PC-3 (cell line): ENCODE measurements around the gene ADRA2A. TPM values are rescaled to one million over a fixed set of nuclear protein-coding genes. Genes with fewer than 3 reads are reported as not detected.

Experiments
- ATAC-seq: fragments of 200-7000 bp; cut with Tn5 transposase; 2 replicates; pipeline ENCODE4 v1.9.1; 2020; ENCODE audit warnings: mild to moderate bottlenecking, moderate library complexity
- BruUV-seq: library from RNA; stranded (reverse); fragments of 400-500 nt; replicated peaks from 2 replicates; lab custom pipeline; 2021; lab: Mats Ljungman, UMichigan
- CTCF ChIA-PET: fragments of 300-600 bp; sonication (Branson Sonifier 250); formaldehyde crosslinking; loops from one replicate; lab custom pipeline; 2022; ENCODE audit warnings: antibody characterized with exemption; lab: Charles Lee
- POLR2A ChIA-PET: fragments of 300-600 bp; sonication (Branson Sonifier 250); formaldehyde crosslinking; loops from one replicate; lab custom pipeline; 2022; ENCODE audit warnings: antibody characterized with exemption; ENCODE audit not compliant: unreplicated experiment; lab: Charles Lee
- DNase-seq: peaks from one replicate; pipeline ENCODE4 v3.0.0-alpha.2; 2015
- H2AFZ ChIP-seq: fragments of 300-600 bp; sonication (generic); 2 replicates; pipeline ENCODE4 v1.6.0; 2016; ENCODE audit warnings: antibody characterized with exemption, low read length
- H3F3A ChIP-seq: fragments of 300-600 bp; sonication (generic); one replicate; pipeline ENCODE4 v1.6.0; 2017; ENCODE audit warnings: antibody characterized with exemption, low read length, control low read depth, mild to moderate bottlenecking; ENCODE audit not compliant: unreplicated experiment
- H3K27ac ChIP-seq: fragments of 300-600 bp; sonication (generic); 2 replicates; pipeline ENCODE4 v1.5.1; 2016; ENCODE audit warnings: mild to moderate bottlenecking, low read length
- H3K27me3 ChIP-seq: fragments of 300-600 bp; sonication (generic); 2 replicates; pipeline ENCODE4 v1.6.1; 2016; ENCODE audit warnings: low read length, mixed read lengths
- H3K36me3 ChIP-seq: fragments of 300-600 bp; sonication (generic); 2 replicates; pipeline ENCODE4 v1.6.1; 2016; ENCODE audit warnings: low read depth, mixed run types, low read length, mixed read lengths
- H3K4me1 ChIP-seq: fragments of 300-600 bp; sonication (generic); 2 replicates; pipeline ENCODE4 v1.5.1; 2016; ENCODE audit warnings: low read length; ENCODE audit not compliant: insufficient read depth
- H3K4me2 ChIP-seq: fragments of 300-600 bp; sonication (generic); 2 replicates; pipeline ENCODE4 v1.6.0; 2016; ENCODE audit warnings: low read length
- H3K4me3 ChIP-seq: fragments of 300-600 bp; sonication (generic); 2 replicates; pipeline ENCODE4 v1.5.1; 2016; ENCODE audit warnings: mild to moderate bottlenecking, low read length, mixed read lengths
- H3K79me2 ChIP-seq: fragments of 300-600 bp; sonication (generic); 2 replicates; pipeline ENCODE4 v1.6.1; 2017; ENCODE audit warnings: low read length, mixed read lengths
- H3K9ac ChIP-seq: fragments of 300-600 bp; sonication (generic); 2 replicates; pipeline ENCODE4 v1.6.0; 2016; ENCODE audit warnings: mild to moderate bottlenecking, low read length
- H3K9me2 ChIP-seq: fragments of 300-600 bp; sonication (generic); replicated peaks from 2 replicates; pipeline ENCODE4 v1.6.1; 2016; ENCODE audit warnings: mixed run types, low read length, mixed read lengths
- H3K9me3 ChIP-seq: fragments of 300-600 bp; sonication (generic); 2 replicates; pipeline ENCODE4 v1.6.1; 2016; ENCODE audit warnings: low read length, mixed read lengths
- H4K20me1 ChIP-seq: fragments of 300-600 bp; sonication (generic); 2 replicates; pipeline ENCODE4 v1.6.1; 2016; ENCODE audit warnings: low read length, mixed read lengths
- CTCF ChIP-seq: fragments of 300-600 bp; sonication (generic); conservative IDR thresholded peaks from 2 replicates; pipeline ENCODE4 v1.5.1; 2017; ENCODE audit warnings: antibody characterized with exemption, low read depth, mild to moderate bottlenecking, low read length
- EZH2 ChIP-seq: fragments of 300-600 bp; sonication (generic); IDR thresholded peaks from one replicate; pipeline ENCODE4 v1.6.1; 2017; ENCODE audit warnings: antibody characterized with exemption, mild to moderate bottlenecking, low read length; ENCODE audit not compliant: unreplicated experiment
- EZH2phosphoT487 ChIP-seq: fragments of 300-600 bp; sonication (generic); IDR thresholded peaks from 2 replicates; pipeline ENCODE4 v1.6.1; 2018; ENCODE audit warnings: mild to moderate bottlenecking, antibody characterized with exemption, low read length, borderline replicate concordance
- intact Hi-C: fragments of 100-400 bp; cut with micrococcal nuclease; formaldehyde crosslinking; loops from 2 replicates; pipeline ENCODE4 v1.9.0; 2023
- total RNA-seq: library from RNA; depleted of rRNA; stranded (reverse); fragments of >200 nt; gene quantifications from 2 replicates; pipeline ENCODE4 v1.2.3, GENCODE V29; 2014

Gene ADRA2A
- total RNA-seq, 1 experiment from 2014 or later, result not detected

GRCh38 chr10:111079241-111079760, 2.5 kb downstream of the ADRA2A start:
- intact Hi-C loops, result loop anchor here (5.0 kb wide), 1 partner anchor 243 kb away; no protein-coding TSS in a partner anchor
- no peak overlapping the region for H3K9ac ChIP-seq

GRCh38 chr10:111079781-111080180, 3.0 kb downstream of the ADRA2A start:
- Histone ChIP-seq H3K79me2 (no peaks in the 10 kb centered on the region), H2AFZ (no peak overlapping the region), H3K4me1 (0 out of 2 replicates have a peak, but pooled peaks cover 5% of the 10 kb centered on the region), H3K4me2 (no peak overlapping the region), H3K27me3 (peaks cover 25% of the 10 kb centered on the region), H3F3A (no peaks in the 10 kb centered on the region), H3K9me3 (no peaks in the 10 kb centered on the region), H3K9me2 (no peaks in the 10 kb centered on the region), H3K36me3 (no peaks in the 10 kb centered on the region), H4K20me1 (no peaks in the 10 kb centered on the region), H3K27ac (no peak overlapping the region), H3K9ac (no peak overlapping the region), H3K4me3 (no peak overlapping the region)
- TF ChIP-seq EZH2phosphoT487, result no peak
- TF ChIP-seq CTCF, result no peak
- TF ChIP-seq EZH2, result no peak
- BruUV-seq, result no TSS peak
- no peak for DNase-seq
- CTCF ChIA-PET, result interaction anchor here (0.6 kb wide), 1 partner anchor 406 kb away, joined by 3 read pairs; no protein-coding TSS in a partner anchor
- ATAC-seq, result no peak
- POLR2A ChIA-PET, result no interaction called here
- intact Hi-C loops, result loop anchor here (5.0 kb wide), 1 partner anchor 243 kb away; no protein-coding TSS in a partner anchor

More at GRCh38 chr10:111079241-111079760, 2.5 kb downstream of the ADRA2A start:
- no TSS peak for BruUV-seq
- Histone ChIP-seq H3K4me2 (no peak overlapping the region), H3K27me3 (peaks cover 30% of the 10 kb centered on the region), H3K79me2 (no peaks in the 10 kb centered on the region), H3K9me3 (no peaks in the 10 kb centered on the region), H3K9me2 (no peaks in the 10 kb centered on the region), H3K36me3 (no peaks in the 10 kb centered on the region), H3F3A (no peaks in the 10 kb centered on the region), H3K27ac (no peak overlapping the region), H3K4me1 (0 out of 2 replicates have a peak, but pooled peaks cover 5% of the 10 kb centered on the region), H2AFZ (no peak overlapping the region), H4K20me1 (no peaks in the 10 kb centered on the region), H3K4me3 (no peak overlapping the region)
- ATAC-seq (no peak), DNase-seq (no peak)
- TF ChIP-seq EZH2 (no peak), CTCF (no peak), EZH2phosphoT487 (no peak)
- ChIA-PET CTCF (interaction anchor here (0.6 kb wide), 1 partner anchor 405 kb away, joined by 3 read pairs; no protein-coding TSS in a partner anchor), POLR2A (no interaction called here)

DNA sequence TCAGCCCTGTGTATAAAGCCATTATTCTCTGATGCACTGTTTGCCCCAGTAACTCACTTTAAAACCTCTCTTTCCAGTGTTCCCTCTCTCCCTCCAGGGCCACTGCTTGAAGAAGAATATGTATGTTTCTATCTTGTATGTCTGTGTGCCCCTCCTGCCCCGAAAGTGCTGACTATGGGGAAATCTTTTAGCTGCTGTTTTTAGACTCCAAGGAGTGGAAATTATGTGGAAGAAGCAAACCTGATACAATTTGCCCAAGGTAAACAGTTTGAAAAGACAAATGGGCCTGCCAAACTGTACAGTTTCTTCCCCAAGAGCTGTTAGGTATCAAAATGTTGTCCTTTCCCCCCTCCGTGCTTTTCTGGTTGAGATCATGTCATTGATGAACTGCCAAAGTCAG, 3.4 kb downstream of the ADRA2A start:
- CTCF ChIA-PET, result no interaction called here
- 0 out of 2 replicates have a peak, but pooled peaks cover 5% of the 10 kb centered on the region for H3K4me1 ChIP-seq
- no peak overlapping the region for H3K27ac ChIP-seq
- ATAC-seq, result no peak
- no peaks in the 10 kb centered on the region for H3K9me2 ChIP-seq
- TF ChIP-seq CTCF, result no peak
- no peak for TF ChIP-seq EZH2
- TF ChIP-seq EZH2phosphoT487, result no peak
- no peaks in the 10 kb centered on the region for H3K79me2 ChIP-seq
- H3K27me3 ChIP-seq, result peaks cover 20% of the 10 kb centered on the region
- no peak overlapping the region for H3K9ac ChIP-seq
- intact Hi-C loops, result no loop called here
- POLR2A ChIA-PET, result no interaction called here
- no peaks in the 10 kb centered on the region for H3K36me3 ChIP-seq
- H3F3A ChIP-seq, result no peaks in the 10 kb centered on the region
- no peaks in the 10 kb centered on the region for H4K20me1 ChIP-seq
- no peak overlapping the region for H3K4me2 ChIP-seq
- no peak for DNase-seq
- H3K9me3 ChIP-seq, result no peaks in the 10 kb centered on the region
- H2AFZ ChIP-seq, result no peak overlapping the region
- BruUV-seq, result no TSS peak
- H3K4me3 ChIP-seq, result no peak overlapping the region
